SU-DHL-6 (cell line): ENCODE measurements around the gene GBX2.

Experiments
- CTCF ChIP-seq: fragments of 200-600 bp; sonication (generic); IDR thresholded peaks from one replicate; pipeline ENCODE4 v1.5.1; 2017; ENCODE audit warnings: antibody characterized with exemption, mild to moderate bottlenecking, low read length, moderate library complexity; ENCODE audit not compliant: insufficient read depth, poor library complexity, severe bottlenecking
- EZH2phosphoT487 ChIP-seq: fragments of 200-600 bp; sonication (generic), shearing (Covaris generic); conservative IDR thresholded peaks from 2 replicates; pipeline ENCODE4 v1.6.1; 2018; ENCODE audit warnings: mild to moderate bottlenecking, antibody characterized with exemption, low read length, moderate library complexity, mixed read lengths

GRCh38 chr2:236173729-236174607, 5.8 kb upstream of the GBX2 start:
- TF ChIP-seq CTCF (no peak), EZH2phosphoT487 (no peak)
